ENCODE data around the gene MYL1.

Gene MYL1

DNA sequence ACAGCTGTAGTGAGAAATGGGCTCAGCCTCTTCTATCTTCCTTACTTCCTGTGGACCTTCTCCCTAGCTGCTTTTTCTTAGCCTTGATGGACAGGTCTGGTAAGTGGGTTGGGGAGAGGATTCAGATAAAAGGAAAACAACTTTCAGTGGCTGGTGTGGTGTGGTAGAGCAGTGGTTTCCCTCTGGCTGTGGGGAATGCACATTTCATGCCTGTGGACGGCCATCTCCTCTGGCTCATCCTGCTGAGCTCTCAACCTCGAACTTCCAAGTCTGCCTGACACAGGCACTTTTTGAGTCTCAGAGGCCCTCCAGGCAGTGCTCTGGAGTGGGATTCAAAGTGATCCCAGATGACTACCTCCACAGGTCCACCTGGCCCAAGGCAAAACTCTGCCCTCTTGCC, 51.1 kb downstream of the MYL1 start:
- TF ChIP-seq FOXP2 (optimal IDR thresholded peaks at IDR 0.05; ENCODE audit: borderline replicate concordance, extremely low read depth, extremely low read length, insufficient read depth) (no peak), POLR2AphosphoS5 (IDR thresholded peaks at IDR 0.05; ENCODE audit: low read depth, low read length) (no peak)

GRCh38 chr2:210262036-210262435, 52.9 kb downstream of the MYL1 start:
- TF ChIP-seq, protein P1, sequence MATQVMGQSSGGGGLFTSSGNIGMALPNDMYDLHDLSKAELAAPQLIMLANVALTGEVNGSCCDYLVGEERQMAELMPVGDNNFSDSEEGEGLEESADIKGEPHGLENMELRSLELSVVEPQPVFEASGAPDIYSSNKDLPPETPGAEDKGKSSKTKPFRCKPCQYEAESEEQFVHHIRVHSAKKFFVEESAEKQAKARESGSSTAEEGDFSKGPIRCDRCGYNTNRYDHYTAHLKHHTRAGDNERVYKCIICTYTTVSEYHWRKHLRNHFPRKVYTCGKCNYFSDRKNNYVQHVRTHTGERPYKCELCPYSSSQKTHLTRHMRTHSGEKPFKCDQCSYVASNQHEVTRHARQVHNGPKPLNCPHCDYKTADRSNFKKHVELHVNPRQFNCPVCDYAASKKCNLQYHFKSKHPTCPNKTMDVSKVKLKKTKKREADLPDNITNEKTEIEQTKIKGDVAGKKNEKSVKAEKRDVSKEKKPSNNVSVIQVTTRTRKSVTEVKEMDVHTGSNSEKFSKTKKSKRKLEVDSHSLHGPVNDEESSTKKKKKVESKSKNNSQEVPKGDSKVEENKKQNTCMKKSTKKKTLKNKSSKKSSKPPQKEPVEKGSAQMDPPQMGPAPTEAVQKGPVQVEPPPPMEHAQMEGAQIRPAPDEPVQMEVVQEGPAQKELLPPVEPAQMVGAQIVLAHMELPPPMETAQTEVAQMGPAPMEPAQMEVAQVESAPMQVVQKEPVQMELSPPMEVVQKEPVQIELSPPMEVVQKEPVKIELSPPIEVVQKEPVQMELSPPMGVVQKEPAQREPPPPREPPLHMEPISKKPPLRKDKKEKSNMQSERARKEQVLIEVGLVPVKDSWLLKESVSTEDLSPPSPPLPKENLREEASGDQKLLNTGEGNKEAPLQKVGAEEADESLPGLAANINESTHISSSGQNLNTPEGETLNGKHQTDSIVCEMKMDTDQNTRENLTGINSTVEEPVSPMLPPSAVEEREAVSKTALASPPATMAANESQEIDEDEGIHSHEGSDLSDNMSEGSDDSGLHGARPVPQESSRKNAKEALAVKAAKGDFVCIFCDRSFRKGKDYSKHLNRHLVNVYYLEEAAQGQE (IDR thresholded peaks at IDR 0.05; ENCODE audit: insufficient read depth in 1 of 2, low read depth in 2 of 2, low read length in 2 of 2) = no peak
- no peak for TF ChIP-seq SIN3A (IDR thresholded peaks at IDR 0.05; ENCODE audit: borderline replicate concordance, insufficient read depth, low read length)
- no peak for TF ChIP-seq POLR2AphosphoS5 (IDR thresholded peaks at IDR 0.05; ENCODE audit: low read depth, low read length)
- TF ChIP-seq TAF1 (IDR thresholded peaks at IDR 0.05; ENCODE audit: borderline replicate concordance, insufficient read depth, low read length) = no peak
- TF ChIP-seq FOXP2 (optimal IDR thresholded peaks at IDR 0.05; ENCODE audit: borderline replicate concordance, extremely low read depth, extremely low read length, insufficient read depth) = no peak

GRCh38 chr2:210259687-210260086, 55.3 kb downstream of the MYL1 start:
- no peak for TF ChIP-seq SIN3A (IDR thresholded peaks at IDR 0.05; ENCODE audit: borderline replicate concordance, insufficient read depth, low read length)
- TF ChIP-seq, protein P1 (IDR thresholded peaks at IDR 0.05; ENCODE audit: insufficient read depth in 1 of 2, low read depth in 2 of 2, low read length in 2 of 2) = no peak
- no peak for TF ChIP-seq POLR2AphosphoS5 (IDR thresholded peaks at IDR 0.05; ENCODE audit: low read depth, low read length)
- no peak for TF ChIP-seq TAF1 (IDR thresholded peaks at IDR 0.05; ENCODE audit: borderline replicate concordance, insufficient read depth, low read length)
- TF ChIP-seq FOXP2 (optimal IDR thresholded peaks at IDR 0.05; ENCODE audit: borderline replicate concordance, extremely low read depth, extremely low read length, insufficient read depth) = no peak

DNA sequence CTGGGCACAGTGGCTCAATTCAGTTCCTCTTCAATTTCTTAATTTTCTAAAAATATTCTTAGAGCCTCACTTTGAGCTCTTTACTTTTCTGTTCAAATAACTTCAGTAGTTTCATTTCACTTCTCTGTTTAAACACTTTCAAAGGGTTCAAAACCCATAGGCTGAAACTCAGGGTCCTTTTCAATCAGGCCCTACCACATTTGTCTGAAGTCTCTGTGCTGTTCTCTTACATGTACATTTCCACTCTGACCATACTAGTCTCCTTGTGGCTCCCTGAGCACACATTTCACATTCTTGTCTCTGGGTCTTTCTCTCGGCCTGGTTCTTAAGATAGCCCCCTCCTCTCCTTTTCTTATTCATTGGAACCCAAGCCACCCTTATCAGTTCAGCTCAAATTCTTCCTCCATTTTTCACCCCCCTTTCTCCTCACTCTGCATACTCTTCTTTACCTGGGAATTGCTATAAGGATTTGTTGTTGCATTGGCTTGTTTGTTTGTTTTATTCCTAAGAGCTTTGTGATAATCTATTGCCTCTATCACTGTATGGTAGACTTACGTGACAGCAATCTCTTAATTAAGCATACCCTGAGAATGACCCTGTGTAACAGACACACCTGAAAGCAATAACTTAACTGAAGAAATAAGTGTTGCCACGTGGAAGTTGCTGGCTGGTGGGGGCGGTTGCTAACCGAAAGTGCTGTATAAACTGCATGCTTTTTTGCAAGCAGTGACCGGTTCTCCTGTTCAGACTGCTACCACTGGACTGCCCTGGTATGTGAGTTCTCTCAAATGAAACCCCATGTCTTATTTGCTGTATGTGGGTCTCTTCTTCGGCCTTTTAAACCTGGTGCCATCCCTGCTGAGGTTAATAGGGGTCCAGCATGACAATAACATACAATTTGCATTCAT, 62.0 kb downstream of the MYL1 start:
- TF ChIP-seq SIN3A (IDR thresholded peaks at IDR 0.05; ENCODE audit: borderline replicate concordance, insufficient read depth, low read length) = no peak
- no peak for TF ChIP-seq TAF1 (IDR thresholded peaks at IDR 0.05; ENCODE audit: borderline replicate concordance, insufficient read depth, low read length)
- no peak for TF ChIP-seq FOXP2 (optimal IDR thresholded peaks at IDR 0.05; ENCODE audit: borderline replicate concordance, extremely low read depth, extremely low read length, insufficient read depth)
- TF ChIP-seq, protein P1 (IDR thresholded peaks at IDR 0.05; ENCODE audit: insufficient read depth in 1 of 2, low read depth in 2 of 2, low read length in 2 of 2) = no peak
- no peak for TF ChIP-seq POLR2AphosphoS5 (IDR thresholded peaks at IDR 0.05; ENCODE audit: low read depth, low read length)

GRCh38 chr2:210250622-210251021, 64.4 kb downstream of the MYL1 start:
- TF ChIP-seq, protein P1 (IDR thresholded peaks at IDR 0.05; ENCODE audit: insufficient read depth in 1 of 2, low read depth in 2 of 2, low read length in 2 of 2) = no peak
- no peak for TF ChIP-seq POLR2AphosphoS5 (IDR thresholded peaks at IDR 0.05; ENCODE audit: low read depth, low read length)
- no peak for TF ChIP-seq SIN3A (IDR thresholded peaks at IDR 0.05; ENCODE audit: borderline replicate concordance, insufficient read depth, low read length)
- no peak for TF ChIP-seq TAF1 (IDR thresholded peaks at IDR 0.05; ENCODE audit: borderline replicate concordance, insufficient read depth, low read length)
- no peak for TF ChIP-seq FOXP2 (optimal IDR thresholded peaks at IDR 0.05; ENCODE audit: borderline replicate concordance, extremely low read depth, extremely low read length, insufficient read depth)

Measured in PFSK-1 (cell line).